SK-N-SH (cell line): ENCODE measurements around the gene PRXL2B. TPM values are rescaled to one million over a fixed set of nuclear protein-coding genes. Genes with fewer than 3 reads are reported as not detected.

Experiments
- CTCF ChIA-PET: fragments of 300-600, 350-600 bp; formaldehyde crosslinking; extraction: SDS; loops from one replicate; lab custom pipeline; 2021; lab: Yijun Ruan, JAX
- POLR2A ChIA-PET: fragments of 350-600 bp; sonication (Branson Sonifier 250); formaldehyde crosslinking; extraction: SDS; loops from one replicate; lab custom pipeline; 2020; ENCODE audit warnings: antibody characterized with exemption, inconsistent platforms; lab: Yijun Ruan, JAX
- DNase-seq: peaks from one replicate; pipeline ENCODE4 v3.0.0; 2012
- H2AFZ ChIP-seq: fragments of 200-600 bp; sonication (generic); 2 replicates; pipeline ENCODE4 v1.8.1; 2016; ENCODE audit warnings: antibody characterized with exemption, mild to moderate bottlenecking, low read depth
- H3F3A ChIP-seq: fragments of 200-600 bp; sonication (generic); replicated peaks from 2 replicates; pipeline ENCODE3; 2016; ENCODE audit warnings: antibody characterized with exemption, mild to moderate bottlenecking; ENCODE audit not compliant: insufficient read depth
- H3K27ac ChIP-seq, 2 experiments: fragments of 200-500 bp in 1 of 2; fragments of 200-600 bp in 1 of 2; sonication (Bioruptor generic) in 1 of 2; sonication (generic), shearing (Covaris generic) in 1 of 2; 2 replicates each; pipeline versions ENCODE4 v1.5.1 to v1.6.1; 2014 to 2016; ENCODE audit warnings: low read depth in 2 of 2, inconsistent platforms in 1 of 2, low read length in 1 of 2, mild to moderate bottlenecking in 1 of 2, mixed read lengths in 1 of 2
- H3K27me3 ChIP-seq: fragments of 200-600 bp; sonication (generic), shearing (Covaris generic); 2 replicates; pipeline ENCODE4 v1.6.1; 2016; ENCODE audit warnings: mixed run types; ENCODE audit not compliant: insufficient read depth
- H3K36me3 ChIP-seq, 2 experiments: fragments of 200-500 bp in 1 of 2; fragments of 200-600 bp in 1 of 2; sonication (Bioruptor generic) in 1 of 2; sonication (generic) in 1 of 2; replicated peaks in 1 of 2; 2 replicates each; pipeline versions ENCODE3 to v1.5.1; 2014 to 2016; ENCODE audit warnings: low read length in 1 of 2, mild to moderate bottlenecking in 1 of 2; ENCODE audit not compliant: insufficient read depth in 2 of 2, control insufficient read depth in 1 of 2
- H3K4me1 ChIP-seq, 2 experiments: fragments of 200-500 bp in 1 of 2; fragments of 200-600 bp in 1 of 2; sonication (Bioruptor generic) in 1 of 2; sonication (generic), shearing (Covaris generic) in 1 of 2; 2 replicates each; pipeline versions ENCODE4 v1.5.1 to v1.6.1; 2014 to 2016; ENCODE audit warnings: low read depth in 1 of 2, low read length in 1 of 2, mixed run types in 1 of 2; ENCODE audit not compliant: insufficient read depth in 2 of 2, control insufficient read depth in 1 of 2
- H3K4me2 ChIP-seq: fragments of 200-600 bp; sonication (generic), shearing (Covaris generic); 2 replicates; pipeline ENCODE4 v1.6.1; 2017; ENCODE audit warnings: mixed run types
- H3K4me3 ChIP-seq, 2 experiments: fragments of 200-500 bp in 1 of 2; fragments of 200-600 bp in 1 of 2; sonication (Bioruptor generic) in 1 of 2; sonication (generic), shearing (Covaris generic) in 1 of 2; 2 replicates each; pipeline versions ENCODE4 v1.5.1 to v1.8.1; 2014 to 2016; ENCODE audit warnings: low read depth in 2 of 2, inconsistent platforms in 1 of 2, low read length in 1 of 2, mild to moderate bottlenecking in 1 of 2, mixed read lengths in 1 of 2, moderate library complexity in 1 of 2
- H3K79me2 ChIP-seq: fragments of 200-600 bp; sonication (generic); 2 replicates; pipeline ENCODE4 v1.8.1; 2017; ENCODE audit warnings: mild to moderate bottlenecking; ENCODE audit not compliant: insufficient read depth
- H3K9ac ChIP-seq: fragments of 200-600 bp; sonication (generic); 2 replicates; pipeline ENCODE4 v1.6.1; 2017; ENCODE audit warnings: mixed run types
- H3K9me2 ChIP-seq: fragments of 200-600 bp; sonication (generic); 2 replicates; pipeline ENCODE4 v1.6.1; 2017; ENCODE audit warnings: mixed run types
- H3K9me3 ChIP-seq: fragments of 200-600 bp; sonication (generic); 2 replicates; pipeline ENCODE4 v1.6.1; 2017; ENCODE audit warnings: mixed run types, mild to moderate bottlenecking, moderate library complexity
- H4K20me1 ChIP-seq: fragments of 200-600 bp; sonication (generic); 2 replicates; pipeline ENCODE4 v1.6.1; 2017; ENCODE audit warnings: mild to moderate bottlenecking, mixed run types; ENCODE audit not compliant: insufficient read depth
- ELF1 ChIP-seq: IDR thresholded peaks from 2 replicates; pipeline ENCODE4 v1.4.0; 2012
- EZH2phosphoT487 ChIP-seq: fragments of 200-600 bp; sonication (generic); IDR thresholded peaks from 2 replicates; pipeline ENCODE4 v1.6.1; 2017; ENCODE audit warnings: low read depth, mixed run types, mild to moderate bottlenecking, antibody characterized with exemption, moderate library complexity, borderline replicate concordance
- FOXJ3 ChIP-seq: sonication (generic); formaldehyde crosslinking; IDR thresholded peaks from 2 replicates; pipeline ENCODE4 v1.5.1; 2020; ENCODE audit warnings: mild to moderate bottlenecking, missing genetic modification reagents
- JUND ChIP-seq: IDR thresholded peaks from 2 replicates; pipeline ENCODE4 v1.4.0; 2012
- NRF1 ChIP-seq: IDR thresholded peaks from 2 replicates; pipeline ENCODE4 v1.6.1; 2012; ENCODE audit warnings: low read depth, mild to moderate bottlenecking, low read length
- POLR2AphosphoS5 ChIP-seq: IDR thresholded peaks from 2 replicates; pipeline ENCODE4 v1.6.1; 2012; ENCODE audit warnings: low read depth, low read length
- RXRA ChIP-seq: IDR thresholded peaks from 2 replicates; pipeline ENCODE4 v1.4.0; 2012; ENCODE audit warnings: low read depth, mild to moderate bottlenecking, borderline replicate concordance
- SIN3A ChIP-seq: IDR thresholded peaks from 2 replicates; pipeline ENCODE4 v1.6.1; 2012; ENCODE audit warnings: low read depth, mild to moderate bottlenecking, low read length, moderate library complexity, borderline replicate concordance
- WGBS: methylation state at CpG from one replicate; pipeline ENCODE4 v1.1.6; 2017; ENCODE audit warnings: low lambda C conversion rate; 5-methylcytosine and 5-hydroxymethylcytosine counted together
- polyA plus RNA-seq, 3 experiments: library from polyadenylated mRNA; depleted of rRNA; stranded (reverse); fragments of >200 nt; gene quantifications; 2 replicates each; pipeline ENCODE4 v1.2.3, GENCODE V29; 2012
- TF ChIP-seq, protein P1 (sequence below): fragments of 150-350 bp; IDR thresholded peaks from 2 replicates; pipeline ENCODE4 v1.6.1; 2017; ENCODE audit warnings: antibody characterized with exemption, low read length, low read depth, borderline replicate concordance
- TF ChIP-seq, protein P2 (sequence below): IDR thresholded peaks from 2 replicates; pipeline ENCODE4 v1.4.0; 2012; ENCODE audit warnings: low read depth, borderline replicate concordance

Gene PRXL2B
- polyA plus RNA-seq, 1 of the 3 experiments (the other 2 are of a cell fraction): 33.7 TPM

DNA sequence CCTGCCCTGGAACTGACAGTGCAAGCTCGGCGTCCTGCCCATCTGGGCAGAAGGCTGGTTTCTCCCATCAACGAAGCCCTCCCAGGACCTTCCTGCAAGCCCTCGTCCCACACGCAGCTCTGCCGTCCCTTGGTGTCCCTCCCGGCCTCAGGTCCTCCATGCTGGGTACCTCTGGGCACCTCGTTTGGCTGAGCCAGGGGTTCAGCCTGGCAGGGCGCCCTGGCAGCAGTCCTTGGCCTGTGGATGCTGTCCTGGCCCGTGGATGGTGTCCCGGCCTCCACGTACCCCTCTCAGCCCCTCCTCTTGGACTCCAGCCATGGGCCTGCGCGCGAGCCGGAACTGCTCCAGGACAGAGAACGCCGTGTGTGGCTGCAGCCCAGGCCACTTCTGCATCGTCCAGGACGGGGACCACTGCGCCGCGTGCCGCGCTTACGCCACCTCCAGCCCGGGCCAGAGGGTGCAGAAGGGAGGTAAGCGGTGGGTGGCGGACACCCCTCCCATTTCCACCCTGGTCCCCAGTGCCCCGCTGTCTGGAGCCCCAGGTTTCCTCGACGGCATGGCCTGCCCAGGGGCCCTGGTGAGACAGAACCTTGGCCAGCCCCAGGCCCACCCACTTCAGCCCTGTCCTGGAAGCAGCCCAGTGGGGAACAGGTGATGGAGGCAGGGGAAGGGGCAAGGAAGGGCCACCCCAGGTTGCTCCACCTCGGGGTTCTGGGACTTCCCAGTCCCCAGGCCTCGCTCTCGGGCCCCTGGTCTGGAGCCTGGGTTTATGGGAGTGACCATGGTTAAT, 26.9 kb upstream of the PRXL2B start (continued):
- TF ChIP-seq, protein P1, sequence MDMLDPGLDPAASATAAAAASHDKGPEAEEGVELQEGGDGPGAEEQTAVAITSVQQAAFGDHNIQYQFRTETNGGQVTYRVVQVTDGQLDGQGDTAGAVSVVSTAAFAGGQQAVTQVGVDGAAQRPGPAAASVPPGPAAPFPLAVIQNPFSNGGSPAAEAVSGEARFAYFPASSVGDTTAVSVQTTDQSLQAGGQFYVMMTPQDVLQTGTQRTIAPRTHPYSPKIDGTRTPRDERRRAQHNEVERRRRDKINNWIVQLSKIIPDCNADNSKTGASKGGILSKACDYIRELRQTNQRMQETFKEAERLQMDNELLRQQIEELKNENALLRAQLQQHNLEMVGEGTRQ: no peak
- no peak for TF ChIP-seq JUND
- TF ChIP-seq ELF1: no peak
- TF ChIP-seq, all 33 proteins: peak for 0

DNA sequence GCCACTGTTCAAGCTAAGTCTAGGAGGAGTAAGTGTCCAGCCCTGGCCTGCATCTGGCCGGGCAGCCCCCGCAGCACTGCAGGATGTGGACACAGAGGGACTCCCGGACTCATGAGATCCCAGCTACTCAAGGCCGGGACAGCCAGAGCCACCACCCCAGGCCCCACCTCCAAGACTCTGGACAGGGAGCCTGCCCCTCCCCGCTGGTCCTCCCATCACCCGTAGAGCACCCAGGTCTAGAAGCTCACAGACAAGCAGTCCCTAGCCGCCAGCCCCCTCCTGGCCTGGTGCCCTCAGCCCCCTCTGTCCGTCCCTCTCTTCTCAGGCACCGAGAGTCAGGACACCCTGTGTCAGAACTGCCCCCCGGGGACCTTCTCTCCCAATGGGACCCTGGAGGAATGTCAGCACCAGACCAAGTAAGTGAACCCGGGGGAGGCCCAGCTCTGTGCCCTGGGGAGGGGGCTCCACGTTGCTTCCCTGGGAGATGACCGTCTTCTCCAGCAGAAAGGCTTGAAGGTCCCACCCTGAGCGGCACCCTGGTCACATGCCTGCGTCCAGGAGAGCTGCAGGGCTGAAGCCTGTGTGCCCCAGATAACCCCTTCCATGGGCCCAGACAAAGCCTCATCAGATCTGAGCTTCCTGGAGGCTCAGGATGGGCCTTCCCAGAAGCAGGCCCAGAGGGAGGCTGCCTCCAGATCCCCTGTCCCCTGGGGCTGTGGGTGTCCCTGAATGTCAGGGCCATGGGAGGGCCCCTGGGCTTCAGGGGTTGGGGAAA, 26.1 kb upstream of the PRXL2B start:
- H3K27me3 ChIP-seq: no peaks in the 10 kb centered on the region
- H3K9me3 ChIP-seq: no peaks in the 10 kb centered on the region
- no peak overlapping the region for H3K4me3 ChIP-seq
- peaks cover 0 to 4% of the 10 kb centered on the region in 2 experiments; a peak in 1 of 4 replicates for H3K4me1 ChIP-seq
- H3K9me2 ChIP-seq: no peaks in the 10 kb centered on the region
- H3K36me3 ChIP-seq: no peaks in the 10 kb centered on the region
- TF ChIP-seq EZH2phosphoT487 (no peak), POLR2AphosphoS5 (no peak), NRF1 (no peak), FOXJ3 (CRISPR knock-in tag) (no peak), RXRA (no peak), ELF1 (no peak), SIN3A (no peak)
- TF ChIP-seq, protein P1: no peak
- TF ChIP-seq, protein P2, sequence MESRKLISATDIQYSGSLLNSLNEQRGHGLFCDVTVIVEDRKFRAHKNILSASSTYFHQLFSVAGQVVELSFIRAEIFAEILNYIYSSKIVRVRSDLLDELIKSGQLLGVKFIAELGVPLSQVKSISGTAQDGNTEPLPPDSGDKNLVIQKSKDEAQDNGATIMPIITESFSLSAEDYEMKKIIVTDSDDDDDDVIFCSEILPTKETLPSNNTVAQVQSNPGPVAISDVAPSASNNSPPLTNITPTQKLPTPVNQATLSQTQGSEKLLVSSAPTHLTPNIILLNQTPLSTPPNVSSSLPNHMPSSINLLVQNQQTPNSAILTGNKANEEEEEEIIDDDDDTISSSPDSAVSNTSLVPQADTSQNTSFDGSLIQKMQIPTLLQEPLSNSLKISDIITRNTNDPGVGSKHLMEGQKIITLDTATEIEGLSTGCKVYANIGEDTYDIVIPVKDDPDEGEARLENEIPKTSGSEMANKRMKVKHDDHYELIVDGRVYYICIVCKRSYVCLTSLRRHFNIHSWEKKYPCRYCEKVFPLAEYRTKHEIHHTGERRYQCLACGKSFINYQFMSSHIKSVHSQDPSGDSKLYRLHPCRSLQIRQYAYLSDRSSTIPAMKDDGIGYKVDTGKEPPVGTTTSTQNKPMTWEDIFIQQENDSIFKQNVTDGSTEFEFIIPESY: no peak
- H3K9ac ChIP-seq: no peak overlapping the region
- H2AFZ ChIP-seq: no peak overlapping the region
- WGBS: 55% methylated on average over 9 of the region's 15 CpGs
- no peak overlapping the region for H3K4me2 ChIP-seq
- DNase-seq: no peak
- no peaks in the 10 kb centered on the region for H3K79me2 ChIP-seq
- POLR2A ChIA-PET: no interaction called here
- no peaks in the 10 kb centered on the region for H3F3A ChIP-seq
- no peak overlapping the region for H3K27ac ChIP-seq
- CTCF ChIA-PET: interaction anchor here (0.7 to 1.6 kb wide), 4 partner anchors 13 to 892 kb away, joined by 4 to 9 read pairs (median 5); no protein-coding TSS in a partner anchor
- H4K20me1 ChIP-seq: no peaks in the 10 kb centered on the region
